Measurements from ENCODE around the gene TBC1D8. TPM values are rescaled to one million over a fixed set of nuclear protein-coding genes. Genes with fewer than 3 reads are reported as not detected.

The TBC1D8 gene
- total RNA-seq, 1 experiment from 2014 or later, result 51.7 TPM

GRCh38 chr2:100983684-100984310 lies 167.4 kb downstream of the TBC1D8 start:
- Mint-ChIP-seq H3K27me3 (ENCODE audit: low read depth) (no peaks in the 10 kb centered on the region), H3K27ac (no peak overlapping the region), H3K4me1 (peaks cover 25% of the 10 kb centered on the region), H3K9me3 (no peaks in the 10 kb centered on the region), H3K36me3 (no peaks in the 10 kb centered on the region), H3K4me3 (no peak overlapping the region)
- ChIA-PET POLR2A (no interaction called here), CTCF (interaction anchor here (1.6 to 2.1 kb wide), 4 partner anchors 29 to 389 kb away, joined by 3 to 9 read pairs (median 6); no protein-coding TSS in a partner anchor)
- DNase-seq (ENCODE audit: low spot score) (no peak), ATAC-seq (no peak)
- TF ChIP-seq E2F4 (CRISPR knock-in tag; IDR thresholded peaks at IDR 0.05; ENCODE audit: borderline replicate concordance, low read depth), result no peak
- no peak for TF ChIP-seq ZNF281 (CRISPR knock-in tag; IDR thresholded peaks at IDR 0.05)
- TF ChIP-seq PRDM15 (CRISPR knock-in tag; IDR thresholded peaks at IDR 0.05), result no peak
- no peak for TF ChIP-seq ZMAT4 (CRISPR knock-in tag; IDR thresholded peaks at IDR 0.05)
- no peak for TF ChIP-seq KAT7 (CRISPR knock-in tag; IDR thresholded peaks at IDR 0.05; ENCODE audit: borderline replicate concordance)

- H3K4me1 Mint-ChIP-seq, result peaks cover 25% of the 10 kb centered on the region
- no peak overlapping the region for H3K4me3 Mint-ChIP-seq
- DNase-seq (ENCODE audit: low spot score), result no peak
- no peak for TF ChIP-seq ZMAT4 (CRISPR knock-in tag; IDR thresholded peaks at IDR 0.05)
- TF ChIP-seq CREB1 (CRISPR knock-in tag; IDR thresholded peaks at IDR 0.05), result no peak
- no peak for TF ChIP-seq GABPB1 (CRISPR knock-in tag; IDR thresholded peaks at IDR 0.05)
- TF ChIP-seq NR2C2 (CRISPR knock-in tag; IDR thresholded peaks at IDR 0.05), result no peak
- TF ChIP-seq ZNF121 (CRISPR knock-in tag; IDR thresholded peaks at IDR 0.05), result no peak
- TF ChIP-seq GRHL2 (CRISPR knock-in tag; IDR thresholded peaks at IDR 0.05; ENCODE audit: insufficient replicate concordance, severe bottlenecking), result no peak
- H3K27ac Mint-ChIP-seq, result no peak overlapping the region
- H3K27me3 Mint-ChIP-seq (ENCODE audit: low read depth), result no peaks in the 10 kb centered on the region
- no peak; the same call in 1 of the 2 replicates for ATAC-seq
- no peaks in the 10 kb centered on the region for H3K9me3 Mint-ChIP-seq
- CTCF ChIA-PET, result interaction anchor here (1.6 to 2.1 kb wide), 5 partner anchors 30 to 388 kb away, joined by 3 to 9 read pairs (median 7); no protein-coding TSS in a partner anchor
- POLR2A ChIA-PET, result no interaction called here
- H3K36me3 Mint-ChIP-seq, result no peaks in the 10 kb centered on the region
Observed at GRCh38 chr2:100983201-100983600, 168.0 kb downstream of the TBC1D8 start.

GRCh38 chr2:100982431-100982861 lies 168.7 kb downstream of the TBC1D8 start:
- no peak overlapping the region for H3K4me3 Mint-ChIP-seq
- TF ChIP-seq CREB1 (CRISPR knock-in tag; IDR thresholded peaks at IDR 0.05), result no peak
- no peak for TF ChIP-seq SMAD4 (CRISPR knock-in tag; IDR thresholded peaks at IDR 0.05)
- no peak for TF ChIP-seq FOXJ3 (CRISPR knock-in tag; IDR thresholded peaks at IDR 0.05; ENCODE audit: borderline replicate concordance)
- TF ChIP-seq NFATC4 (CRISPR knock-in tag; IDR thresholded peaks at IDR 0.05), result no peak
- no peak for TF ChIP-seq ZNF416 (CRISPR knock-in tag; IDR thresholded peaks at IDR 0.05)
- TF ChIP-seq ZNF512 (CRISPR knock-in tag; IDR thresholded peaks at IDR 0.05; ENCODE audit: borderline replicate concordance), result no peak
- no peak for TF ChIP-seq PRDM15 (CRISPR knock-in tag; IDR thresholded peaks at IDR 0.05)

More at GRCh38 chr2:100982431-100982861, 168.7 kb downstream of the TBC1D8 start:
- DNase-seq (ENCODE audit: low spot score) (no peak), ATAC-seq (peak; percentile 65)
- Mint-ChIP-seq H3K27me3 (ENCODE audit: low read depth) (no peaks in the 10 kb centered on the region), H3K36me3 (no peaks in the 10 kb centered on the region), H3K4me1 (peaks cover 25% of the 10 kb centered on the region), H3K27ac (no peak overlapping the region), H3K9me3 (no peaks in the 10 kb centered on the region)
- ChIA-PET CTCF (interaction anchor here (1.6 to 2.1 kb wide), 5 partner anchors 31 to 388 kb away, joined by 3 to 9 read pairs (median 7); no protein-coding TSS in a partner anchor), POLR2A (no interaction called here)
